Measurements from ENCODE around the gene PI4K2A. TPM values are rescaled to one million over a fixed set of nuclear protein-coding genes. Genes with fewer than 3 reads are reported as not detected.
A peak's percentile ranks its signal among the peaks of the same experiment; 100 is the strongest.

The PI4K2A gene
- total and polyA plus RNA-seq, 2 of the 13 experiments (the other 11 are each of a cell fraction or from before 2014, with no cell fraction given), result 10.9 to 14.3 TPM

GRCh38 chr10:97640868-97641811, 669 bp downstream of the PI4K2A start:
- TSS peak; percentile 72 for BruUV-seq (replicated peaks)
- Histone ChIP-seq H3K4me3 (replicated peaks in 1 of 3; ENCODE audit: insufficient read depth in 1 of 3, low read depth in 2 of 3, low read length in 3 of 3) (peak overlapping the region; percentile 81 to 91 (median 89)), H4K20me1 (ENCODE audit: insufficient read depth, low read length) (no peaks in the 10 kb centered on the region), H3K4me1 (ENCODE audit: insufficient read depth, low read length) (peaks cover 34% of the 10 kb centered on the region), H3K27ac (ENCODE audit: extremely low read length, insufficient read depth, low read length) (peak overlapping the region; percentile 52), H3K9ac (ENCODE audit: insufficient read depth, low read depth, low read length) (peak overlapping the region; percentile 70), H3K9me3 (ENCODE audit: low read length) (no peaks in the 10 kb centered on the region), H3K36me3 (replicated peaks in 1 of 2; ENCODE audit: control insufficient read depth in 1 of 2, insufficient read depth in 2 of 2, low read length in 2 of 2) (peaks cover 2 to 13% of the 10 kb centered on the region in 2 experiments; a peak in 3 of 5 replicates), H2AFZ (ENCODE audit: low read length) (no peak overlapping the region), H3K79me2 (ENCODE audit: insufficient read depth, low read length) (peaks cover 5% of the 10 kb centered on the region), H3K27me3 (ENCODE audit: control insufficient read depth in 1 of 2, insufficient read depth in 2 of 2, low read length in 2 of 2) (no peaks in the 10 kb centered on the region), H3K4me2 (ENCODE audit: low read depth, low read length) (peak overlapping the region; percentile 85)
- ChIA-PET CTCF (ENCODE audit: low intra/inter-chr PET ratio, low total read pairs) (no interaction called here), POLR2A (interaction anchor here (0.7 to 2.1 kb wide), 11 partner anchors 8 to 95 kb away, joined by 3 to 13 read pairs (median 4); partner anchors contain the start of genes ANKRD2, AVPI1, HOGA1 and ZFYVE27)
- FAIRE-seq (peak; percentile 50), DNase-seq (ENCODE audit: low spot score) (no peak), ATAC-seq (peak; percentile 69)
- WGBS (ENCODE audit: low lambda C conversion rate), result 2% methylated on average over 25 of the region's 67 CpGs
- in situ Hi-C loops (cut with HindIII; ENCODE audit: extremely low pct_ligation_motif_present, low pct_unique_long_range_greater_than_20kb) (no loop called here), intact Hi-C loops (cut with micrococcal nuclease; ENCODE audit: unreplicated experiment) (no loop called here)
- TF ChIP-seq DBP (CRISPR knock-in tag; IDR thresholded peaks at IDR 0.05; ENCODE audit: not compliant biosample characterization) (no peak), SCMH1 (CRISPR knock-in tag; IDR thresholded peaks at IDR 0.05; ENCODE audit: borderline replicate concordance) (no peak), HMGXB4 (CRISPR knock-in tag; IDR thresholded peaks at IDR 0.05; ENCODE audit: borderline replicate concordance in 1 of 2, low read depth in 1 of 2) (peak in 1 of 2 experiments; percentile 14; a peak in 1 of 4 replicates), RBFOX2 (IDR thresholded peaks at IDR 0.05; ENCODE audit: low read depth, low read length) (peak; percentile 13; the same call in 1 of the 2 replicates), YEATS2 (CRISPR knock-in tag; IDR thresholded peaks at IDR 0.05; ENCODE audit: borderline replicate concordance) (no peak), HES4 (CRISPR knock-in tag; IDR thresholded peaks at IDR 0.05; ENCODE audit: borderline replicate concordance) (peak; percentile 56; the same call in 1 of the 2 replicates), EEA1 (CRISPR knock-in tag; IDR thresholded peaks at IDR 0.05; ENCODE audit: borderline replicate concordance) (0 out of 2 replicates have a peak, but pooled peaks have one; percentile 33), ZNF333 (CRISPR knock-in tag; IDR thresholded peaks at IDR 0.05; ENCODE audit: borderline replicate concordance) (no peak), PHB2 (IDR thresholded peaks at IDR 0.05; ENCODE audit: partially characterized antibody) (no peak), JDP2 (CRISPR knock-in tag; IDR thresholded peaks at IDR 0.05; ENCODE audit: borderline replicate concordance) (no peak), CCDC6 (CRISPR knock-in tag; IDR thresholded peaks at IDR 0.05) (0 out of 2 replicates have a peak, but pooled peaks have one; percentile 32), POLR2A (IDR thresholded peaks at IDR 0.05; ENCODE audit: insufficient read depth in 1 of 2, low read depth in 2 of 2, low read length in 2 of 2) (no peak), ZNF451 (CRISPR knock-in tag; IDR thresholded peaks at IDR 0.05) (0 out of 2 replicates have a peak, but pooled peaks have one; percentile 9), ZBTB39 (CRISPR knock-in tag; IDR thresholded peaks at IDR 0.05) (no peak), HDAC6 (IDR thresholded peaks at IDR 0.05; ENCODE audit: low read depth, low read length) (no peak), SRY (CRISPR knock-in tag; IDR thresholded peaks at IDR 0.05) (peak; percentile 20; the same call in 1 of the 2 replicates), SP4 (CRISPR knock-in tag; IDR thresholded peaks at IDR 0.05) (0 out of 2 replicates have a peak, but pooled peaks have one; percentile 10), ZFY (CRISPR knock-in tag; IDR thresholded peaks at IDR 0.05) (peak; percentile 78), PHF8 (CRISPR knock-in tag; IDR thresholded peaks at IDR 0.05) (peak; percentile 56)
